GM12874 (cell line): ENCODE measurements around the gene TAOK3.

Experiments
- CTCF ChIP-seq: IDR thresholded peaks from 2 replicates; pipeline ENCODE4 v1.5.1; 2011; ENCODE audit warnings: low read depth, mild to moderate bottlenecking, control low read depth, low read length, moderate library complexity; ENCODE audit not compliant: insufficient read depth

Gene TAOK3

GRCh38 chr12:118346895-118347294 is 25.8 kb downstream of the TAOK3 start:
- no peak for TF ChIP-seq CTCF

- no peak for TF ChIP-seq CTCF
Measured at GRCh38 chr12:118345355-118345754, 27.4 kb downstream of the TAOK3 start.

- TF ChIP-seq CTCF: no peak
Measured at GRCh38 chr12:118344829-118345228, 27.9 kb downstream of the TAOK3 start.

- no peak for TF ChIP-seq CTCF
Measured at GRCh38 chr12:118342090-118342489, 30.6 kb downstream of the TAOK3 start.

- TF ChIP-seq CTCF: no peak
Measured at GRCh38 chr12:118337194-118337838, 35.4 kb downstream of the TAOK3 start.

- no peak for TF ChIP-seq CTCF
Measured at GRCh38 chr12:118336123-118336522, 36.6 kb downstream of the TAOK3 start.

- no peak for TF ChIP-seq CTCF
Measured at GRCh38 chr12:118334939-118335567, 37.7 kb downstream of the TAOK3 start.
